ENCODE data around the gene TFF1.

DNA sequence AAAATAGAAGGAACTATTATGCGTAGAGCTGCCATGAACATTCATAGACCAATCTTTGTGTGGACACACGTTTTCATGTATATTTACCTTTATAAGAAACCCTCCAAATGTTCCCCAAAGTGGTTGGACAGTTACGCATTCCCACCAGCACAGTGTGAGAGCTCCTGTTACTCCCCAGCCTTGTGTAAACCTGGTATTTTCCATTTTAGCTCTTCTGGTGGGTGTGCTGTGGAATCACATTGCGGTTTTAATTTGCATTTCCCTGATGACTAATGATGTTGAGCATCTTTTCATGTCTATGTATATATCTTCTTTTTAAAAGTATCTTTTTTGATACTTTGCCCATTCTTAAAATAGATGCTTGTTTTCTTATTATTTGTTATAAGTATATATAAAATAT lies 34.2 kb upstream of the TFF1 start:
- no peak for TF ChIP-seq CTCF (IDR thresholded peaks at IDR 0.05; ENCODE audit: poor library complexity, severe bottlenecking)
- no peak for TF ChIP-seq SMC3 (conservative IDR thresholded peaks at IDR 0.05; ENCODE audit: poor library complexity)
- TF ChIP-seq EZH2 (IDR thresholded peaks at IDR 0.05; ENCODE audit: borderline replicate concordance, insufficient read depth, low read length, poor library complexity, severe bottlenecking), result no peak
- no peak for TF ChIP-seq POLR2AphosphoS5 (IDR thresholded peaks at IDR 0.05)
- no peak for TF ChIP-seq EP300 (conservative IDR thresholded peaks at IDR 0.05; ENCODE audit: poor library complexity, severe bottlenecking)
- TF ChIP-seq RAD21 (conservative IDR thresholded peaks at IDR 0.05), result no peak
- TF ChIP-seq MXI1 (conservative IDR thresholded peaks at IDR 0.05; ENCODE audit: poor library complexity, severe bottlenecking), result no peak
- no peak for TF ChIP-seq REST (IDR thresholded peaks at IDR 0.05; ENCODE audit: borderline replicate concordance)
- no peak for TF ChIP-seq TAF1 (IDR thresholded peaks at IDR 0.05; ENCODE audit: low read depth)

All from neural cell (in vitro differentiated cells).